Neutrophil (primary cell): Measurements from ENCODE around the gene CBFB.

Experiments
- H3K27ac ChIP-seq: fragments of 200-600 bp; sonication (generic); 2 replicates; pipeline ENCODE4 v1.5.1; 2016; ENCODE audit warnings: mild to moderate bottlenecking, moderate library complexity
- H3K27me3 ChIP-seq: fragments of 200-600 bp; sonication (generic); 2 replicates; pipeline ENCODE4 v1.6.0; 2016; ENCODE audit warnings: mild to moderate bottlenecking
- H3K36me3 ChIP-seq: fragments of 200-600 bp; sonication (generic); 2 replicates; pipeline ENCODE4 v1.5.1; 2017
- H3K4me1 ChIP-seq, 2 experiments: fragments of 200-600 bp in 1 of 2; sonication (generic) in 1 of 2; 1 replicate in 1 of 2; 2 replicates in 1 of 2; pipeline versions ENCODE4 v1.5.1 to v1.6.1; 2013 to 2016; ENCODE audit warnings: low read depth in 1 of 2, low read length in 1 of 2, mild to moderate bottlenecking in 1 of 2, moderate library complexity in 1 of 2; ENCODE audit not compliant: control insufficient read depth in 1 of 2, insufficient read depth in 1 of 2
- H3K4me3 ChIP-seq, 2 experiments: fragments of 200-600 bp in 1 of 2; sonication (generic) in 1 of 2; 1 replicate in 1 of 2; 2 replicates in 1 of 2; pipeline ENCODE4 v1.5.1; 2013 to 2016; ENCODE audit warnings: low read depth in 1 of 2, low read length in 1 of 2, mild to moderate bottlenecking in 1 of 2, moderate library complexity in 1 of 2
- H3K9me3 ChIP-seq: fragments of 200-600 bp; sonication (generic); 2 replicates; pipeline ENCODE4 v1.5.1; 2016
- TF ChIP-seq, protein P1 (sequence below): fragments of 200-600 bp; sonication (generic); IDR thresholded peaks from 2 replicates; pipeline ENCODE4 v1.5.1; 2016; ENCODE audit warnings: antibody characterized with exemption

CBFB gene

GRCh38 chr16:67028696-67029253 is at the start of gene CBFB:
Gene CBFB (plus strand): TSS chr16:67029149. CDS start chr16:67029408, 259 bp downstream.
- Histone ChIP-seq H3K9me3 (no peaks in the 10 kb centered on the region), H3K4me3 (peak within 1 kb of the TSS; percentile 86 to 88), H3K36me3 (peaks cover 9% of the 10 kb centered on the region), H3K27me3 (no peaks in the 10 kb centered on the region), H3K27ac (peak within 1 kb of the TSS; percentile 82), H3K4me1 (peaks cover 20 to 23% of the 10 kb centered on the region in 2 experiments)
- TF ChIP-seq, protein P1, sequence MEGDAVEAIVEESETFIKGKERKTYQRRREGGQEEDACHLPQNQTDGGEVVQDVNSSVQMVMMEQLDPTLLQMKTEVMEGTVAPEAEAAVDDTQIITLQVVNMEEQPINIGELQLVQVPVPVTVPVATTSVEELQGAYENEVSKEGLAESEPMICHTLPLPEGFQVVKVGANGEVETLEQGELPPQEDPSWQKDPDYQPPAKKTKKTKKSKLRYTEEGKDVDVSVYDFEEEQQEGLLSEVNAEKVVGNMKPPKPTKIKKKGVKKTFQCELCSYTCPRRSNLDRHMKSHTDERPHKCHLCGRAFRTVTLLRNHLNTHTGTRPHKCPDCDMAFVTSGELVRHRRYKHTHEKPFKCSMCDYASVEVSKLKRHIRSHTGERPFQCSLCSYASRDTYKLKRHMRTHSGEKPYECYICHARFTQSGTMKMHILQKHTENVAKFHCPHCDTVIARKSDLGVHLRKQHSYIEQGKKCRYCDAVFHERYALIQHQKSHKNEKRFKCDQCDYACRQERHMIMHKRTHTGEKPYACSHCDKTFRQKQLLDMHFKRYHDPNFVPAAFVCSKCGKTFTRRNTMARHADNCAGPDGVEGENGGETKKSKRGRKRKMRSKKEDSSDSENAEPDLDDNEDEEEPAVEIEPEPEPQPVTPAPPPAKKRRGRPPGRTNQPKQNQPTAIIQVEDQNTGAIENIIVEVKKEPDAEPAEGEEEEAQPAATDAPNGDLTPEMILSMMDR = no peak

- no peaks in the 10 kb centered on the region for H3K4me1 ChIP-seq
- H3K4me3 ChIP-seq = no peak overlapping the region
- H3K27ac ChIP-seq = no peak overlapping the region
- H3K27me3 ChIP-seq = peaks cover 17% of the 10 kb centered on the region
- TF ChIP-seq, protein P1 = no peak
- H3K36me3 ChIP-seq = no peaks in the 10 kb centered on the region
- H3K9me3 ChIP-seq = no peaks in the 10 kb centered on the region
Measured at GRCh38 chr16:66983033-66983432, 45.9 kb upstream of the CBFB start.

GRCh38 chr16:66984892-66985311 is 44.0 kb upstream of the CBFB start:
- Histone ChIP-seq H3K27me3 (peaks cover 14% of the 10 kb centered on the region), H3K4me3 (no peak overlapping the region), H3K9me3 (no peaks in the 10 kb centered on the region), H3K27ac (no peak overlapping the region), H3K4me1 (no peaks in the 10 kb centered on the region), H3K36me3 (no peaks in the 10 kb centered on the region)
- TF ChIP-seq, protein P1 = no peak

GRCh38 chr16:66986559-66986958 is 42.4 kb upstream of the CBFB start:
- no peak overlapping the region for H3K4me3 ChIP-seq
- no peaks in the 10 kb centered on the region for H3K9me3 ChIP-seq
- H3K36me3 ChIP-seq = no peaks in the 10 kb centered on the region
- no peak overlapping the region for H3K27ac ChIP-seq
- peaks cover 3% of the 10 kb centered on the region for H3K27me3 ChIP-seq
- TF ChIP-seq, protein P1 = no peak
- H3K4me1 ChIP-seq = no peaks in the 10 kb centered on the region

DNA sequence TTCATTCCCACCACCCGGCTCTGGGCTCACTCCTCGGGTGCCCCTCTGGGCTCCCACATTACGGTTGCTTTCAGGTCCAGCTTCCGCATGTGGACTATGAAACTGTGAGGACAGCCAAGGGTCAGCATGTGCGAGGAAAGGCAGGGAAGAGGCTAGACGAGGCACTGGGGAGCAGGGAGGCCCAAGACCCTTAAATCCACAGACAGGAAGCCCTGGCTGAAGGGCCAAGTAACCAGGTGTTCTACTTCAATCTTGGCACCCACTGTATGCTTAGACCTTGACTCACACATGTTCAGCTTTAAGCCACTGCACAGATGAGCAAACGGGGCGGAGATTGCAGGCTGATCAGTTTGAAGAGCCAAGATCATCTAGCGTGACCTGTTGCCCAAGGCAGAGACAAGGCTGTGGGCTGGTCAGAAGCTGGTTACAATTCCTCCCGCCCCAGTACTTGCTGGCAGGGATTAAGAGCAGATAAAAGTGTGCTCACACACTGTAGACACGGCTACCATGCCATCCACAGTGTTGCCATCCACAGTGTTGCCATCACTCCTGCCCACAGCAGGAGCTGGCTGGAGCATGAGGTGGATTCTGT is 40.7 kb upstream of the CBFB start, which contains the start of gene CES4A:
TSS of gene CES4A (plus strand) at position 393 of the 592 bp plus-strand sequence. CDS start at position 577, 184 bp downstream.
- no peaks in the 10 kb centered on the region for H3K9me3 ChIP-seq
- H3K36me3 ChIP-seq = no peaks in the 10 kb centered on the region
- H3K4me1 ChIP-seq = no peaks in the 10 kb centered on the region
- H3K27me3 ChIP-seq = no peaks in the 10 kb centered on the region
- no peak within 1 kb of the TSS for H3K27ac ChIP-seq
- no peak within 1 kb of the TSS for H3K4me3 ChIP-seq
- TF ChIP-seq, protein P1 = no peak
